ENCODE results near the gene TRERF1.

DNA sequence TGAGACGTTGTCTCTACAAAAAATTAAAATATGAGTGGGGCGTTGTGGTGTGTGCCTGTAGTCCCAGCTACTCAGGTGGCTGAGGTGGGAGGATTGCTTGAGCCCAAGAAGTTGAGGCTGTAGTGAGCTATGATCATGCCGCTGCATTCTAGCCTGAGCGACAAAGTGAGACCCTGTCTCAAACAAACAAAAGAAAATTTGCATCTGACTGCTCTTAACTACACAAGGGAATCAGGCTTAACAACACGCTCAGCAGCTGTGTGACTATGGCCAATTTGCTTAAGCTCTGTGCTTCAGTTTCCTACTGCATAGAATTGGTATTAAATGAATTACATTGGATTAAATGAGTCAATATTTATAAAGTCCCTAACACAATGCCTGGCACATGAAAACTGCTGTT is 209.8 kb downstream of the TRERF1 start:
- TF ChIP-seq CTCF (IDR thresholded peaks at IDR 0.05) = no peak
- no peak for TF ChIP-seq POLR2A (IDR thresholded peaks at IDR 0.05)

All from testis (tissue), 2 donors.